Measurements from ENCODE around the gene GPC3.

The GPC3 gene

GRCh38 chrX:133937022-133937421 is 48.4 kb downstream of the GPC3 start:
- TF ChIP-seq Cebpa-rat (IDR thresholded peaks at IDR 0.05), result no peak
- Histone ChIP-seq H3K36me3 (no peaks in the 10 kb centered on the region), H3K4me2 (no peak overlapping the region), H4K20me1 (no peaks in the 10 kb centered on the region; the same call in 1 of the 2 replicates), H3K27ac (no peak overlapping the region), H3K9ac (no peak overlapping the region), H3K27me3 (peaks cover 91% of the 10 kb centered on the region), H3K9me3 (no peaks in the 10 kb centered on the region), H3K4me1 (no peaks in the 10 kb centered on the region), H3K4me3 (no peak overlapping the region)

- Histone ChIP-seq H3K27me3 (peaks cover 91% of the 10 kb centered on the region), H4K20me1 (no peaks in the 10 kb centered on the region; the same call in 1 of the 2 replicates), H3K9ac (no peak overlapping the region), H3K4me1 (no peaks in the 10 kb centered on the region), H3K9me3 (no peaks in the 10 kb centered on the region), H3K36me3 (no peaks in the 10 kb centered on the region), H3K4me2 (no peak overlapping the region), H3K4me3 (no peak overlapping the region), H3K27ac (no peak overlapping the region)
- no peak for TF ChIP-seq Cebpa-rat (IDR thresholded peaks at IDR 0.05)
These were observed 50.3 kb downstream of the GPC3 start for GRCh38 chrX:133935076-133935475.

- no peaks in the 10 kb centered on the region for H3K36me3 ChIP-seq
- no peak overlapping the region for H3K4me3 ChIP-seq
- H4K20me1 ChIP-seq, result no peaks in the 10 kb centered on the region; the same call in 1 of the 2 replicates
- no peaks in the 10 kb centered on the region for H3K4me1 ChIP-seq
- H3K9me3 ChIP-seq, result no peaks in the 10 kb centered on the region
- peaks cover 91% of the 10 kb centered on the region for H3K27me3 ChIP-seq
- no peak for TF ChIP-seq Cebpa-rat (IDR thresholded peaks at IDR 0.05)
- H3K9ac ChIP-seq, result no peak overlapping the region
- no peak overlapping the region for H3K4me2 ChIP-seq
- no peak overlapping the region for H3K27ac ChIP-seq
These were observed 52.1 kb downstream of the GPC3 start for GRCh38 chrX:133933316-133933715.

GRCh38 chrX:133929836-133930464 is 55.4 kb downstream of the GPC3 start:
- no peaks in the 10 kb centered on the region for H3K4me1 ChIP-seq
- no peak overlapping the region for H3K4me3 ChIP-seq
- no peaks in the 10 kb centered on the region for H3K36me3 ChIP-seq
- no peaks in the 10 kb centered on the region for H3K9me3 ChIP-seq
- no peak overlapping the region for H3K27ac ChIP-seq
- H3K4me2 ChIP-seq, result no peak overlapping the region
- no peak for TF ChIP-seq Cebpa-rat (IDR thresholded peaks at IDR 0.05)
- H4K20me1 ChIP-seq, result no peaks in the 10 kb centered on the region
- H3K9ac ChIP-seq, result no peak overlapping the region
- H3K27me3 ChIP-seq, result peaks cover 90% of the 10 kb centered on the region

DNA sequence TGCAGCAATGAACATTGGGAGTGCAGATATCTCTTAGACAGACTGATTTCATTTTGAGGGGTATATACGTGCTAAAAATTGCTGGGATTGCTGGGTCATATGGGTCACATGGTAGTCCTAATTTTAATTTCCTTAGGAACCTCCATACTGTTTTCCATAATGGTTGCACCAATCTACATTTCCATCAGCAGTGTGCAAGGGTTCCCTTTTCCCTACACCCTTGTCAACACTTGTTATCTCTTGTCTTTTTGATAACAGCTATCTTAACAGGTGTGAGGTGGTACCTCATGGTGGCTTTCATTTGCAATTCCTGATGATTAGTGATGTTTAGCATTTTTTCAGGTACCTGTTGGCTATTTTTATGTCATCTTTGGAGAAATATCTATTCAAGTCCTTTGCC is 57.0 kb downstream of the GPC3 start:
- H3K27ac ChIP-seq, result no peak overlapping the region
- H3K27me3 ChIP-seq, result peaks cover 93% of the 10 kb centered on the region
- H3K9ac ChIP-seq, result no peak overlapping the region
- no peaks in the 10 kb centered on the region for H3K9me3 ChIP-seq
- no peak for TF ChIP-seq Cebpa-rat (IDR thresholded peaks at IDR 0.05)
- no peak overlapping the region for H3K4me3 ChIP-seq
- H3K36me3 ChIP-seq, result no peaks in the 10 kb centered on the region
- H3K4me1 ChIP-seq, result peaks cover 2% of the 10 kb centered on the region
- H3K4me2 ChIP-seq, result no peak overlapping the region
- H4K20me1 ChIP-seq, result no peaks in the 10 kb centered on the region

- peaks cover 18% of the 10 kb centered on the region for H3K4me1 ChIP-seq
- no peaks in the 10 kb centered on the region for H3K36me3 ChIP-seq
- H3K9ac ChIP-seq, result no peak overlapping the region
- H3K4me2 ChIP-seq, result no peak overlapping the region
- no peaks in the 10 kb centered on the region for H4K20me1 ChIP-seq
- no peak overlapping the region for H3K27ac ChIP-seq
- no peak for TF ChIP-seq Cebpa-rat (IDR thresholded peaks at IDR 0.05)
- no peak overlapping the region for H3K4me3 ChIP-seq
- H3K27me3 ChIP-seq, result peaks cover 91% of the 10 kb centered on the region
- H3K9me3 ChIP-seq, result no peaks in the 10 kb centered on the region
These were observed 58.6 kb downstream of the GPC3 start for GRCh38 chrX:133926809-133927208.

- Histone ChIP-seq H3K27me3 (peaks cover 91% of the 10 kb centered on the region), H3K4me3 (no peak overlapping the region), H3K4me2 (no peak overlapping the region), H3K9ac (no peak overlapping the region), H3K36me3 (no peaks in the 10 kb centered on the region), H4K20me1 (no peaks in the 10 kb centered on the region), H3K9me3 (no peaks in the 10 kb centered on the region), H3K4me1 (peaks cover 21% of the 10 kb centered on the region), H3K27ac (no peak overlapping the region)
- no peak for TF ChIP-seq Cebpa-rat (IDR thresholded peaks at IDR 0.05)
These were observed 59.3 kb downstream of the GPC3 start for GRCh38 chrX:133926099-133926498.

- no peak for TF ChIP-seq Cebpa-rat (IDR thresholded peaks at IDR 0.05)
- no peak overlapping the region for H3K9ac ChIP-seq
These were observed 60.8 kb downstream of the GPC3 start for GRCh38 chrX:133924548-133924947.

DNA sequence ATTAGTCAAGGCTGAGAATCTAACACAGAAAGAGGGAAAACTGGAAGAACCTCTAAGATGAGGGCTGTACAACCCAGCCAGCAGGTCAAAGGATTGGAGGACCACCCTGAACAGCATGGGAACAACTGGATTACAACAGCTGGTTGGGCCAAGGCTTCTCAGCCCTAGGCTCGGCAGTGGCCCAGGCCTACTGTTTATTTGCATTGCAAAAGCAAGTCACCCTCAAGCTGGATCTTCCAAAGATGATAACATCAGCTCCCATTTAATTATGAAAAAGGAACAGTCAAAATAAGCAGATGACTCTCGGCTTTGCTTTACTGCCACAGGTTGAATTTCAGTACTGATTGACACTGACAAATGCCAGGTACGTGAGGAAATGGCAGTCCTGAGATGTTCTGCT is 61.8 kb downstream of the GPC3 start:
- Histone ChIP-seq H3K27ac (peak overlapping the region; percentile 23), H4K20me1 (no peaks in the 10 kb centered on the region; the same call in 1 of the 2 replicates), H3K36me3 (no peaks in the 10 kb centered on the region), H3K4me3 (no peak overlapping the region), H3K4me1 (peaks cover 21% of the 10 kb centered on the region), H3K9ac (no peak overlapping the region), H3K4me2 (peak overlapping the region; percentile 31), H3K9me3 (no peaks in the 10 kb centered on the region), H3K27me3 (peaks cover 88% of the 10 kb centered on the region)
- no peak for TF ChIP-seq Cebpa-rat (IDR thresholded peaks at IDR 0.05)

More at GRCh38 chrX:133924548-133924947, 60.8 kb downstream of the GPC3 start:
- Histone ChIP-seq H3K4me1 (peaks cover 21% of the 10 kb centered on the region), H4K20me1 (no peaks in the 10 kb centered on the region), H3K27me3 (peaks cover 88% of the 10 kb centered on the region), H3K4me2 (no peak overlapping the region), H3K4me3 (no peak overlapping the region), H3K9me3 (no peaks in the 10 kb centered on the region), H3K27ac (no peak overlapping the region), H3K36me3 (no peaks in the 10 kb centered on the region)

DNA sequence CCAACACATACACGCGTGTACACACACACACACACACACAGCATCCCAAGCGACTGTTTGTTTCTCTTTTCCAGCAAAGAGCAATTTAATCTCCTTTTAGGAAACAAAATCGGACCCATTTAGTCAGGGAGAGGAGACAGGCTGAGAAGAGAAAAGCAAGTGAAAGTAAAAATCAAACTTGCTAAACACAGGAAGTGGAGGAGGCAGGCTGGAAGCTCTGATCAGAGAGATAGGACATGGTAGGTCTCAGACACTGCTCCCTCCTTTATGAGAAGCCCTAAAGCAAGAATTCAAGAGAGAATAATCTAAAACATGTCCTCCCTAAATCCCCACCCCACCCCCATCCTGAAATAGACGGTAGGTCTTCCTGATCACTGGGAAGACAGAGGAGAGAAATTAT is 62.3 kb downstream of the GPC3 start:
- Histone ChIP-seq H3K4me1 (peaks cover 21% of the 10 kb centered on the region), H3K9me3 (no peaks in the 10 kb centered on the region), H3K4me3 (no peak overlapping the region), H3K4me2 (peak overlapping the region; percentile 31), H3K27me3 (peaks cover 87% of the 10 kb centered on the region), H3K9ac (no peak overlapping the region), H4K20me1 (no peaks in the 10 kb centered on the region; the same call in 1 of the 2 replicates), H3K27ac (peak overlapping the region; percentile 23), H3K36me3 (no peaks in the 10 kb centered on the region)
- no peak for TF ChIP-seq Cebpa-rat (IDR thresholded peaks at IDR 0.05)

Data from BLaER1 (cell line).